NCI-H146 treated with DMSO at 0.1 percent for 48 hours (cell line): Measurements from ENCODE around the gene IL17B.

Experiments used
- DNase-seq: peaks from one replicate; lab custom pipeline; 2025; ENCODE audit not compliant: unreplicated experiment; lab: John Stamatoyannopoulos, UW

IL17B gene

DNA sequence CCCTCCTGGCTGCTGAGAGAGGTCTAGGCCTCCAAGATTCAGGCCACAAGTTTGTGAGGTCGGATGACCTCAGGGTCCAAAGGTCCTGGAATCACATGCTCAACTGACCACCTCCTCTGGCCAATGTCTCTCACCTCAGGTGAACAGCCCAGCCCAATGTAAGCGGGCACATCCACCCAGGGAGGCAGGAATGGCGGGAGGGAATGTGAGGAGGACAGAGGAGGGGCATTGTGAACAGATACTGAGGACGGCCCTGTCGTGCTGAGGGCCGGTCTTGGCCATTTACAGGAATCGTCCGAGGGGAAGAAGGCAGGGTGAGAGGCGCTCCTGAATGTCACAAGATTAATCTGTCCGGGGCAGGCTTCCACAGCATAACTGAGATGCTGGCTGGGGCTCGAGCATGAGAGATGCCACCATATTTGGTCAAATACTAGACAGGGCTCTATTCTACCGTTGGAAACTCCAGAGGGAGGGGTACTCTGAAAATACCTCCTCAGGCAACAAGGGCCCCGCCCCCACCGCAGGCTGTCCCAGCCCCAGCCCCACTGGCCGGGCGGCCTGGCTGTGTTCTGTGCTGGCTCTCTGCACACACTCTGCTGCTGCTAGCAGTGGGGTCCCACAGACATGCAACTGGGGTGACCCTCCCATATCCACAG is 1.5 kb upstream of the IL17B start:
- DNase-seq = no peak

DNA sequence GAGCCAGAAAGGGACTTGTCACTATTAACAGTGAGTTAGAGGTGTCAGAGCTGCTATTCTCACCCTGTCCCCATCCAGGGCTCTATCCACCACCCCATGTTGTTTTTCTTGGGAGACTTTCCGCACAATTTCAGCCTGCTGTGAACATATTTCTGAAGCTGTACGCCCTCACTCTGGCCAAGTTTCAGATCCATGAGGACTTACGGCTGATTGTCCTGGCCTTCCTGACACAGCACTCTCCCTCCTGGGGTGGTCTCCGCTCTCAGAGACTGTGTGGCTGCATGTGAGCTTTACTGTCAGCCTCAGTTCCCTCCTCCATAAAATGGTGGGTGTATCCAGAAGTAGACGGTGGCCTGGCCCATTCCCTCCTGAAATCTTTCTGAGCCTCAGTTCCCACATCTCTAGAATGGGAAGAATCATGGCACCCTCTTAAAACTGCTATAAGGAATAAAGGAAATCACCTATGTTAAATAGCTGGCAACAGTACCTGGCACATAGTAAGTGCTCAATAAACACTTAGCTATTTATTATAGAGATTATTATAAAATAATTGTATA is 804 bp upstream of the IL17B start:
- DNase-seq = no peak

DNA sequence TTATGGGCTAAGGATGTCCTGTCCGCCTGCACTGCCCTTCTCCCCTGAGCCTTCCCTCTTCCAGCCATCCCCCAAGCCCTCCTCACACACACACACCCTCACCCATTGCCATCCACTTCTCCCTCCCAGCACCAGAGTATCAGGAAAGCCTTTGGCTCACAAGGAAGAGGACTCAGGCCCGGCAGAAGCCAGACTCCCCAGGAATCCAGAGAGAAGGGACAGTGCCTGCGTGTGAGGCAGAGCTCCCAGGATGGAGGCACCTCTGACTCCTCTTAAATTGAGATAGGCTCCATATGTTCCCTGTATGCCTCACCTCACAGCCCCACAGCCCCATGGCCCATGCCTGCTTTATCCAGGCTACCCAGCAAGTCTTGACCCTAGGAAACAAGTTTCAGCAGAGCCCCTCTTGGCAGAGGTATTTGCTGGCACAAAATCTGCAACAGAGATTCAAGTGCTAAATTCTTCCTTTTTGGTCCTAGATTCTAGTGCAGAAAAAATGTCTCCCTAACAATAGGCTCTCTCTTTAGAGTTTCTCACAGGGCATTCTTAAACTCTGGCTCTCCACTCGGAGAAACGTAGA is 761 bp downstream of the IL17B start:
- DNase-seq = no peak

DNA sequence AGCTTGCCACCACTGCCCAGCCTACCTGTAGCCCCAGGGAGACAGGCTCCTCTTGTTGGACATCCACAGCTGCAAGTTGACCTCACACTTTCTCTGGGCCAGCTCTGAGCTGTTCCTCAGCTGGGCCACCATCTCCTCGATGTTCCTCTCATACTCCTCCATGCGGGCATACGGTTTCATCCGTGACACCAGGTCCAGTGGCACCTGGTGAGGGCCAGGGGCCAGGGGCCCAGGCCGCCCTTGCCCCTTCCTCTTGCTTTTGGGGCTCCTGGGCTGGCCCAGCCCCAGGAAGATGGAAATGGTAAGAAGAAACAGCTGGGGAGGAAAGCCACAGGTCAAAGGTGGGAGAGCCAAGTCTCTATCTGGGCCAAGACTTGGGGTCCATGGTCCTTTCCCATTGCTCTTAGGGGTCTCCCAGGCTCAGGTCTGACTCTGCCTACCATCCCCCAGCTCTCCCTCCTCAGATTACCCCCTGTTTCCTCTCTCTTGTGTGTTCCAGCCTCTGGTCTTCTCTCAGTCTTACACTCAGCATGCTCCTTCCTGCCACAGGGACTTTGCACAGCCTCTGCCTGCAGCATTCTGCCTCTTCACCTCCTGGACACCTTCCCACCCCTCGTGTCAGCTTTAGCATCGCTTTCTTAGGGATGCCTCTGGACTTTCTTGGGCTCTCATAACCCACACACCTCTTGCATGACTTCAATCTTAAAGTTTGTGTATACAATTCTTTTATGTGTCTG is 2.2 kb downstream of the IL17B start:
- DNase-seq = no peak

DNA sequence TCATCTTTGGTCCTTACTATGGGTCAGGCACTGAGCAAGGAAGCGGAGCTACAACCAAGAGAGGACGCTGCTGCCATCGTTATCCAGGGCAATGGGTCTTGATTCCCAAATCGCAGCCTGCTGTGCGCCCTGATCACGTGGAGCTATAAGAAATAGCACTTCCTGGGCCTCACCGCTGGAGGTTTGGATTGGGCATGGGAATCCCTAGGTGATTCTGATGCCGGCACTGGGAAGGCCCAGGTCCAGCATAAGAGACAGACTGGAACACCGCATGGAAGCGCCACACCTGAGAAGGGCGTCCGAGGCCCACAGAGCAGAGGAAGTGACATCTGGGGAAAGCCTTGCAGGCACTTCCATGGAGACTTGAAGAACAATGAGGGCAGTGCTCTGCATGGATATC is 3.0 kb downstream of the IL17B start:
- DNase-seq = no peak

DNA sequence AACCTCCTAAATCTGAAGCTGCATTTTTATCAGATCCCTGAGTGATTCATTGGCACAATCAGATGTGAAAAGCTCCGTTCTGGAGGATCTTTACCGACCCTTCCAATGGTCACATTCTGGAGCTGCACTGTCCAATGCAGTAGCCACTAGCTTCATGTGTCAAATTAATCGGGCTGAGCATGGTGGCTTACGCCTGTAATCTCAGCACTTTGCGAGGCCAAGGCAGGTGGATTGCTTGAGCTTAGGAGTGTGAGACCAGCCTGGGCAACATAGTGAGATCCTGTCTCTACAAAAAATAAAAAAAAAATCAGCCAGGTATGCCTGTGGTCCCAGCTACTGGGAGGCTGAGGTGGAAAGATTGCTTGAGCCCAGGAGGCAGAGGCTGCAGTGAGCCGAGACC is 3.7 kb downstream of the IL17B start:
- DNase-seq = no peak

DNA sequence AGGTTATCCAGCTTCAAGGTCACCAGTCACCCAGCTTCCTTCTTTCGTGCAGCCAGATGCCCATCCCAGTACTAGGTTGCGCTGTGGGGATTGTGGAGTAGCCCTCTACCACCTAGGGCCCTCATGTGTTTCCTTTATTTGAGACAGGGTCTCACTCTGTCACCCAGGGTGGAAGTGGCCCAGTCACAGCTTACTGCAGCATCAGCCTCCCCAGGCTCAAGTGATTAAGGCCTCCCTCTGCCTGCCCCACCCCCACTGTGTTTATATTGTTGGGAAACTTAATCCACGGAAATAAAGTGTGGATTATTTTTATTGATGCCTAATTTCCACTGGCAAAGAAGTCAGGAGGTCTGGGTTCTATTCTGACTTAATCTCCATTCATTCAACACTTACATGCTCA is 4.3 kb downstream of the IL17B start:
- no peak for DNase-seq

DNA sequence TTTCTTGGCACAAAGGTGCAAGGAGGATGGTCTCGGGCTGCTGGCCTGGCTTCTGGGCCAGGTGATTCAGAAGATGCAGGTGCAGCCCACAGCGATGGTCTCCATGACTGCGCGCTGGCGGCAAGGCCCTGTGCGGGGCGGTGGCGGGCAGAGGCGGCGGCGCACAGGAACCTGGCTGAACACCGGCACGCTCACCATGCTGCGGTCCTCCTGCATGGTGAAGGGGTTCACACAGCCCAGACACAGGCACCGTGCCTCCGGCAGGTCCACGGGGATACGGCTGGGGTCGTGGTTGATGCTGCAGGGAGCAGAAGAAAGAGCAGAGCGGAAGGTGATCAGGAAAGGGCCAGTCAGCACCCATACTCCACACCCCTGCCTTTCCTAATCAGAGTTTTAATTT is 4.8 kb downstream of the IL17B start:
- DNase-seq = no peak

DNA sequence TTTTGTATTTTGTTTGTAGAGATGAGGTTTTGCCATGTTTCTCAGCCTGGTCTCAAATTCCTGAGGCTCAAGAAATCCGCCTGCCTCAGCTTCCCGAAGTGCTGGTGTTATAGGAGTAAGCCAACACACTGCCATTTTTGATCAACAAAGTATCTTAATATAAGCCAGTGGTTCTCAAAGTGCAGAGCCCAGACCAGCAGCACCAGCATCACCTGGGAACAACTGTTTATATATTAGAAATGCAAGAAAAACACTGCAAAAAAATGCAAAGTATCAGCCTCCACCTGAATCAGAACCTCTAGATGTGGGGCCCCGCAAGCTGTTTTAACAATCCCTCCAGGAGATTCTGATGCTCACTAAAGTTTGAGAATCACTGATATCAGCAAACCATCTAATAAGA is 6.2 kb downstream of the IL17B start:
- no peak for DNase-seq

DNA sequence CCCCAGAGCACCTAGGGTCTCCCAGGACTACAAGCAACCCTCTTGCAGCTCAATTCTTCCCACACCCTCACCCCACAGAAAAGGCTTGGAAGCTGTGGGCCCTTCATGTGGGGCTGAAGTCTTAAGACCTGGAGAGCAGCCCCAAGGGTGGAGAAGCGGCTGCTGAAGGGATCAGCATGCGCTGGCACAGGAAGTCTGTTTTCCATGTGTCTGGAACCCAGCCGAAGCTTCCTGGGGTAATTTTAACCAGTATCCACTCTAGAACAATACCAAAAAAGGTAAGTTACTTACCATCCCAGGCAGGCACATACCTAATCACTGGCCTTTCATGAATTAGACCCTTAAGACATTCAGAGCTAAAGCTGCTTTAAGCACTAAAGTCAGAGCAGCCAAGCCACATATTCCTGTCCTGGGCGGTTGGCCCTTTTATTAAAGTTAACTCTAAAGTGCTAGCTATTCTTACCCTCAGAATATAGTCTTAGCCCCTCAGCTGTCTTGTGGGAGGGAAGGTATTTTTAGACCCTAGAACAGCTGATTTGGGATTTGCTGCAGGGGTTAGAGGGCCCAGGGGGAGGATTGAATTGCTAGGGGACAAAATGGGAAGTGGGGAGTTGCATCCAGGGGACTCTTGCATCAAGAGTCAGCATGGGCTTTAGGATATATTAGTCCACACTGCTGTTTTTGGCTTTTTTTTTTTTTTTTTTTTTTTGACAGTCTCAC is 6.9 kb downstream of the IL17B start:
- DNase-seq = no peak

DNA sequence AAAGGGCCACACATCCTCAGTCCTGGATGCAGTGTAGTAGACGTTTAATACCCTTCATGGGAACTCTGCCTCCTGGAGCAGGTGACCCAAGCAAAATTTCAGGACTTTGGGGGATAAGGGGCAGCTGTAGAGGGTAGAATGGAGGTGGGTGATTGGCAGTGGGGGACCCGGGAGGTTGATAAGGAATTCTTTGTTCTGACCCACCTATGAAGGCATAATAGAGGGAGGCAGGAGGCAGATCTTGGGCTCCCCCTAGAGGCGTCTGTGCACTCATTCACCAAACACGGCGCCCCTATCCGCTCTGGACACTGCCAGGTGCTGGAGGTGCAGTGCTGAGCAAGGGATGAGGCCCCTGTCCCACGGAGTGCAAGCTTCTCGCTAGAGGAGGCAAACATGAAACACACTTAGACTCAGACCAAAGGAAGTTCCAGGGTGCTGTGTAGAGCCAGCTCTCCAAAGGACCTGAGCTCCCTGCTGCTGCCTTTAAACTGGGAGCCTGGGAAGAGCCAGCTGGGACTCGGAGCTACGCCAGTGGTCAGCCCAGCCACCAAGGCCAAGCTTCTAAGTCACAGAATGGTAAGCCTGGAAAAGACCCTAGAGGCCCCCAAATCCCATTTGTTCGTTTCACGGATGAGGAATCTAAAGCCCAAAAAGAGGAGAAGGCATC is 7.7 kb downstream of the IL17B start:
- peak; percentile 34 for DNase-seq

DNA sequence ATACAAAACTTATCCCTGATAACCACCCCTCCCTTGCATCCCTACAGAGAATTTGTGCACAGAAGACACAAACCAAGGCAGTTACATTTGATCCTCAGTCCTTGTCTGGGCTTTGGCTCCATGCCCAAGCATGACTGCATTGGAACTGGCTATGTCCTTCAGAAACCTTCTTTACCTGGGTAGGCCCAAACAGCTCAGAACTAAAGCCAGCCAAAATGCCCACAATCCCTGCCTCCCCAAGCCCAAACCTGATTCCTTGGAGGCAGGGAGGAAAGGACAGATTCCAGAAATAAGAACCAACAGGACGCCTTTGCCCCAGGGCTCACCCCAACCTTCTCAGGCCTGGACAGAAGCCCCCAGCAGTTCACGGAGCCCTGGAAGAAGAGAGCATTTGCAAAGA is 8.2 kb downstream of the IL17B start:
- DNase-seq = no peak

DNA sequence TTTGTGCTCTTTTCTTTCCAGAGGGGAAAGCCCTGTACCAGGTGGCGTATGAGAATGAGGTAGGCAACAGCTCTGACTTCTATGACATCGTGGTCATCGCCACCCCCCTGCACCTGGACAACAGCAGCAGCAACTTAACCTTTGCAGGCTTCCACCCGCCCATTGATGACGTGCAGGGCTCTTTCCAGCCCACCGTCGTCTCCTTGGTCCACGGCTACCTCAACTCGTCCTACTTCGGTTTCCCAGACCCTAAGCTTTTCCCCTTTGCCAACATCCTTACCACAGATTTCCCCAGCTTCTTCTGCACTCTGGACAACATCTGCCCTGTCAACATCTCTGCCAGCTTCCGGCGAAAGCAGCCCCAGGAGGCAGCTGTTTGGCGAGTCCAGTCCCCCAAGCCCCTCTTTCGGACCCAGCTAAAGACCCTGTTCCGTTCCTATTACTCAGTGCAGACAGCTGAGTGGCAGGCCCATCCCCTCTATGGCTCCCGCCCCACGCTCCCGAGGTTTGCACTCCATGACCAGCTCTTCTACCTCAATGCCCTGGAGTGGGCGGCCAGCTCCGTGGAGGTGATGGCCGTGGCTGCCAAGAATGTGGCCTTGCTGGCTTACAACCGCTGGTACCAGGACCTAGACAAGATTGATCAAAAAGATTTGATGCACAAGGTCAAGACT is 11.0 kb downstream of the IL17B start:
- no peak for DNase-seq

DNA sequence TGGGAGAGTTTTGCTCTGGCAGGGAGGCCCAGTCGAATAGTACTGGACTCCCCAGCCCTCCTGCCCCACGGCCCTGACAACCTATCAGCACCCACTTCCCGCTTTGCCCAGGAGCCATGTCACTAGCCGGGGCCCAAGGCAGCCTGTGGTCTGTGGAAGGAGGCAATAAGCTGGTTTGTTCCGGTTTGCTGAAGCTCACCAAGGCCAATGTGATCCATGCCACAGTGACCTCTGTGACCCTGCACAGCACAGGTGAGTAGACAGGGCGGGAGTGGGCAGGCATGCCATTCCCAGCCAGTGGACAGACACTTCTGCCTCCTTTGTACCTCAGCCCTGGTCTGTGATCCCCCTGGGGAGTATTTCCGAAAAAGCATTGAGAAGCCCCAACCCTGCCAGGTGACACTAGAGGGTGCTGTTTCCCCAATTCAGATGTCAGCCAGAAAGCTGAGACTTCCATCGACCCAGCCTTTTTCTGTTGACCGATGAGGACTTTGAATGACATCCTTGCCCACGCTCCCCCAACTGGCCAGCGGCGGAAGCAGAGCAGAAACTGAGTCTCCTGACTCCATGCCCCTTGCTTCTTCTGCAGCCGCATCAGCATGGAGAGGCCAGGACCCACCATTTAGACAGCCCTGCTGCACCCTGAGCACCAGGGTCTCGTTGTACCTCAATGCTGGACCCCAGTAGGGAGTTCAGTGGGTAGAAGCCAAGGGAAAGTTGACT is 11.7 kb downstream of the IL17B start:
- DNase-seq = peak; percentile 44

DNA sequence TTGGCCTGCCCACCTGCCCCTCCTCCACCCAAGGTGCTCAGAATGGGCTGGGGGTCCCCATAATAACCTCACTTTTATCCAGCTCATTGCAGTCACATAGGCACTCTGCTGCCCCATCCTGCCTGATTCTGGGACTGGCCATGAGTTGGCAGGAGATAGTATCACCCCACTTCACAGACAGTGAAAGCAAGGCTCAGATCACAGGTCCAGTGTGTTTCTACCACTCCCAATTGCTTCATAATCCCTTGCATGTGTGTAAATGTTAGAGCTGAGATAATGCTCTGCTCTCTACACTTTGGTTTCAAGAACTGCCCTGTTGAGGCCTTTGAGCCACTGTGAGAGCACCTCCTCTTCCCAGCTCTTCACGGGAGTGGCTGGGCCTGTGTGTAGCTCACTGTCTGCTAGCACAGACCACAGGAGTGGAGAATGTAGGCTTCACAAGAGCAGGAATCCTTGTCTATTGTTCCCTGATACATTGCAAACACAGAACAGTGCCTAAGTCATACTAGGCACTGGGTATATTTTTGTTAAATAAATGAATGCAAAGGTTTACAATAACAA is 12.8 kb downstream of the IL17B start:
- DNase-seq = no peak

DNA sequence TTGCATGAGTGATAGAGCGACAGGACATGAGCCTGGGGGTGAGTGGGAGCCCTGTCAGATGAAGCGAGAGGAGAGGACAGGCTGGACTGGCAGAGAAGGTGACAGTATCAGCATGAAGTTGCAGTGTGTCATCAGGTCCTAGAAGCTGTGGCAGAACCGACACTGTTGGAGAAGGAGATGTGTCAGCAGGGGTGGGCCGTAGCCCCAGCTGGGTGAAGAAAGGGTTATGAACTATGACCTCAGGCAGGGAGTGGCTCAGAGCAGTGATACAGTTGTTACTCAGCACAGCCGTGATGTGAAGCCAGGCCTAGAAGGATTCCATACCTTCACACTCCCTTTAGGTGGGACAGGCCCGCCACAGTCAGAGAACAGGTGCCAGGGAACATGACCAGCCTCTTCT is 13.7 kb downstream of the IL17B start:
- DNase-seq = no peak

DNA sequence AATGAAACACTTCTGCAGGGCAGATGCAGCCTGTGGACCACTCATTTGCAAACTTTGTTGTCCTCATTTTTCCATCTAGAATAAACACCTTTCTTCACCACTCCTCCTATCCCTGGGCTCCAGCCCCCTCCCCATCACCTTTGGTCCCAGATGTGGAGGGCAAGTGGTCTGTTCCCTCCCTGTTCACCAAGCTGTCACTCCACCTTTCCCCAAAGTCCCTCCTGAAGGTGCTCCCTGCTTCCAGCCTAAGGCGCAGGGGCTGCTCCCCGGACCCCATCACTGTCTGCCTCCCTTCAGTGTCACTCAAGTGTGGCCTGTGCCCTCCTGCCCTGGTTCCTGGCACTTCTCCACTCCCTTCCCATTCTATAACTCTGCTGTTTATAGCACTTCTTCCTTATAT is 14.4 kb downstream of the IL17B start:
- DNase-seq = no peak

DNA sequence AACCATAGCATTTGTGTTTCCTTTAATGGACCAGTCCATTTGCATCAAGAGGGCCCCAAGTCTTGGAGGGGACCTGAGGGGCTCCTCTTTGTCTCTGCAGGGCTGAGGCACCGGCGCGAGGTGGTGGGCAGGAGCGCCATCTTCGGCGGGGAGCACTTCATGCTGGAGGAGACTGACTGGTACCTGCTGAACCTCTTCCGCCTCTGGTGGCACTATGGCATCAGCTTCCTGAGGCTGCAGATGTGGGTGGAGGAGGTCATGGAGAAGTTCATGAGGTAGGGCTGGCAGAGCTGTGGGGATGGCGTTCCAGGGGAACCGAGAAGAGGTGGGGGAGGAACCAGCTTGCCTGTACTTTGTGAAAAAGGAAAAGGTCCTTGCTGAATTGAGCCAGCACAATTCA is 15.2 kb downstream of the IL17B start:
- DNase-seq = no peak

DNA sequence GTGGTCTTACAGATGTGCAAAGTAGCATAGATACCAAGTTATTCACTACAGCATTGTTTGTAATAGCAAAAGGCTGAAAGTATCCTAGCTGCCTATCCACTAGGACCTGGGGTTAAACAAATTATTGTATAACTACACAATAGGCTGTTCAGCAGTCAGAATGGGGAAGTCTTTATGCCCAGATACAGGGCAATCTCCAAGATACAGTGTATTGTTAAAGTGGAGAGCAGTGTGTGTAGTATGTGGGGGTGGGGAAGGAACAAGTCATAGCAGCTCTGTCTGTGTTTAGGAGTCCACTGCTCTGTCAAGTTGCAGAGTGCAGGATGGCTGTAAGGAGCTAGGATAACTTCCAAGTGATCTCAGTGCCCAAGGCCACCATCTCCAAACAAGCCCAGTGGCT is 15.7 kb downstream of the IL17B start:
- no peak for DNase-seq

DNA sequence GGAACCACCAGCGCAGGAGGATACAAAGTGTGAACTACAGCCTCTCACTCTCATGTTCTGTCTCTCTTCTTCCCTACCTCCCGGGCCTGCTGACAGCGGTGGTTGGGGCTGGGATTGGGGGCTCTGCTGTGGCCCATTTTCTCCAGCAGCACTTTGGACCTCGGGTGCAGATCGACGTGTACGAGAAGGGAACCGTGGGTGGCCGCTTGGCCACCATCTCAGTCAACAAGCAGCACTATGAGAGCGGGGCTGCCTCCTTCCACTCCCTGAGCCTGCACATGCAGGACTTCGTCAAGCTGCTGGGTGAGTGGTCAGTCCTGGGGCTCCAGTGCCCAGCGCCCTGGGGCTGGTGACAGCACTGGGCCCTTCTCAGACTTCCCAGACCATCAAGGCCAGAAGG is 16.6 kb downstream of the IL17B start:
- DNase-seq = no peak
